Mesenchymal stem cell (in vitro differentiated cells and primary cell): ENCODE measurements around the gene TMEM53.

Source experiments
- DNase-seq: peaks from one replicate; pipeline ENCODE4 v3.0.0-alpha.2; 2013
- H2AFZ ChIP-seq: one replicate; pipeline ENCODE4 v1.6.1; 2013; ENCODE audit warnings: low read depth, mild to moderate bottlenecking, control low read depth, inconsistent platforms, low read length, moderate library complexity
- H2AK5ac ChIP-seq: 2 replicates; pipeline ENCODE4 v1.6.1; 2013; ENCODE audit warnings: low read length, moderate library complexity, mild to moderate bottlenecking, inconsistent platforms; ENCODE audit not compliant: severe bottlenecking
- H2BK120ac ChIP-seq: one replicate; pipeline ENCODE4 v1.6.1; 2013; ENCODE audit warnings: low read depth, mild to moderate bottlenecking, inconsistent platforms, low read length, moderate library complexity
- H2BK12ac ChIP-seq, 2 experiments: one replicate each; pipeline ENCODE4 v1.6.1; 2013; ENCODE audit warnings: inconsistent platforms in 2 of 2, low read length in 2 of 2, mild to moderate bottlenecking in 2 of 2, moderate library complexity in 2 of 2, control low read depth in 1 of 2
- H2BK15ac ChIP-seq: one replicate; pipeline ENCODE4 v1.6.1; 2013; ENCODE audit warnings: mild to moderate bottlenecking, low read depth, inconsistent platforms; ENCODE audit not compliant: poor library complexity, severe bottlenecking
- H2BK5ac ChIP-seq: 2 replicates; pipeline ENCODE4 v1.6.1; 2013; ENCODE audit warnings: low read depth, mild to moderate bottlenecking, low read length, control low read depth, inconsistent platforms; ENCODE audit not compliant: poor library complexity, severe bottlenecking
- H3K14ac ChIP-seq, 2 experiments: one replicate each; pipeline ENCODE4 v1.6.1; 2013; ENCODE audit warnings: inconsistent platforms in 2 of 2, low read length in 2 of 2, control low read depth in 1 of 2, mild to moderate bottlenecking in 1 of 2, moderate library complexity in 1 of 2
- H3K18ac ChIP-seq, 2 experiments: one replicate each; pipeline ENCODE4 v1.6.1; 2013; ENCODE audit warnings: inconsistent platforms in 2 of 2, low read length in 2 of 2, control low read depth in 1 of 2, low read depth in 1 of 2, mild to moderate bottlenecking in 1 of 2
- H3K23ac ChIP-seq, 2 experiments: one replicate each; pipeline ENCODE4 v1.6.1; 2013; ENCODE audit warnings: inconsistent platforms in 2 of 2, low read length in 2 of 2, mild to moderate bottlenecking in 2 of 2, moderate library complexity in 2 of 2, control low read depth in 1 of 2
- H3K27ac ChIP-seq: 2 replicates; pipeline ENCODE4 v1.5.1; 2013; ENCODE audit warnings: mild to moderate bottlenecking, moderate library complexity, low read length, control low read depth, inconsistent platforms; ENCODE audit not compliant: poor library complexity, severe bottlenecking
- H3K27me3 ChIP-seq, 2 experiments: 2 replicates each; pipeline versions ENCODE4 v1.6.1 to v1.7.0; 2013; ENCODE audit warnings: low read length in 2 of 2, mild to moderate bottlenecking in 2 of 2, moderate library complexity in 2 of 2, control low read depth in 1 of 2, inconsistent platforms in 1 of 2; ENCODE audit not compliant: control insufficient read depth in 1 of 2, insufficient read depth in 1 of 2
- H3K36me3 ChIP-seq, 2 experiments: 2 replicates each; pipeline versions ENCODE4 v1.6.1 to v1.7.0; 2013; ENCODE audit warnings: low read length in 2 of 2, control low read depth in 1 of 2, inconsistent platforms in 1 of 2, low read depth in 1 of 2, mild to moderate bottlenecking in 1 of 2; ENCODE audit not compliant: insufficient read depth in 2 of 2, control insufficient read depth in 1 of 2
- H3K4ac ChIP-seq, 2 experiments: one replicate each; pipeline ENCODE4 v1.6.1; 2013; ENCODE audit warnings: inconsistent platforms in 2 of 2, low read length in 2 of 2, mild to moderate bottlenecking in 2 of 2, moderate library complexity in 2 of 2, control low read depth in 1 of 2, low read depth in 1 of 2
- H3K4me1 ChIP-seq: 2 replicates; pipeline ENCODE4 v1.6.1; 2013; ENCODE audit warnings: low read depth, low read length, control low read depth; ENCODE audit not compliant: control insufficient read depth, insufficient read depth
- H3K4me2 ChIP-seq: 2 replicates; pipeline ENCODE4 v1.6.1; 2013; ENCODE audit warnings: low read length, mild to moderate bottlenecking, inconsistent platforms; ENCODE audit not compliant: poor library complexity, severe bottlenecking
- H3K4me3 ChIP-seq, 2 experiments: 2 replicates each; pipeline versions ENCODE4 v1.5.1 to v1.7.0; 2013; ENCODE audit warnings: low read length in 2 of 2, mild to moderate bottlenecking in 2 of 2, control low read depth in 1 of 2, low read depth in 1 of 2; ENCODE audit not compliant: insufficient read depth in 1 of 2
- H3K79me1 ChIP-seq: replicated peaks from 2 replicates; pipeline ENCODE4 v1.6.1; 2013; ENCODE audit warnings: mild to moderate bottlenecking, control low read depth, low read length, inconsistent platforms; ENCODE audit not compliant: poor library complexity, severe bottlenecking
- H3K9ac ChIP-seq: 2 replicates; pipeline ENCODE4 v1.7.0; 2013; ENCODE audit warnings: mild to moderate bottlenecking, low read length, moderate library complexity
- H3K9me3 ChIP-seq: 2 replicates; pipeline ENCODE4 v1.7.0; 2013; ENCODE audit warnings: mild to moderate bottlenecking, low read length; ENCODE audit not compliant: control insufficient read depth
- H4K8ac ChIP-seq: one replicate; pipeline ENCODE4 v1.6.1; 2013; ENCODE audit warnings: inconsistent platforms, mild to moderate bottlenecking, low read length, moderate library complexity
- H4K91ac ChIP-seq: one replicate; pipeline ENCODE4 v1.6.1; 2013; ENCODE audit warnings: mild to moderate bottlenecking, low read length, inconsistent platforms
- WGBS: methylation state at CpG from one replicate; pipeline ENCODE4 v1.1.7; 2013; ENCODE audit warnings: mixed read lengths; 5-methylcytosine and 5-hydroxymethylcytosine counted together

TMEM53 gene

GRCh38 chr1:44613941-44614340, 60.3 kb downstream of the TMEM53 start:
- H3K27ac ChIP-seq = no peak overlapping the region
- H2BK15ac ChIP-seq = no peak overlapping the region
- H3K23ac ChIP-seq = no peak overlapping the region
- H3K18ac ChIP-seq = no peak overlapping the region
- DNase-seq = no peak
- WGBS = 77% methylated on average over 6 of the region's 6 CpGs
- H3K4me2 ChIP-seq = no peak overlapping the region
- no peak overlapping the region for H2BK5ac ChIP-seq
- no peaks in the 10 kb centered on the region for H3K79me1 ChIP-seq
- H2AFZ ChIP-seq = no peak overlapping the region
- no peak overlapping the region for H3K4ac ChIP-seq
- no peak overlapping the region for H2BK120ac ChIP-seq
- no peak overlapping the region for H3K9ac ChIP-seq
- no peaks in the 10 kb centered on the region for H3K9me3 ChIP-seq
- no peak overlapping the region for H3K14ac ChIP-seq
- H3K27me3 ChIP-seq = peaks cover 33 to 81% of the 10 kb centered on the region in 2 experiments
- H3K4me1 ChIP-seq = peaks cover 10% of the 10 kb centered on the region
- H2BK12ac ChIP-seq = no peak overlapping the region
- H2AK5ac ChIP-seq = no peak overlapping the region
- H3K4me3 ChIP-seq = no peak overlapping the region
- no peak overlapping the region for H4K8ac ChIP-seq
- no peaks in the 10 kb centered on the region for H3K36me3 ChIP-seq
- H4K91ac ChIP-seq = no peak overlapping the region

- no peak for DNase-seq
- Histone ChIP-seq H2AK5ac (no peak overlapping the region), H3K18ac (no peak overlapping the region), H3K14ac (no peak overlapping the region), H2BK5ac (no peak overlapping the region), H4K8ac (no peak overlapping the region), H3K23ac (no peak overlapping the region), H3K9ac (no peak overlapping the region), H3K4me1 (peaks cover 2% of the 10 kb centered on the region), H2AFZ (no peak overlapping the region), H3K79me1 (no peaks in the 10 kb centered on the region), H3K27ac (no peak overlapping the region), H3K4ac (no peak overlapping the region), H3K9me3 (no peaks in the 10 kb centered on the region), H4K91ac (no peak overlapping the region), H3K27me3 (peaks cover 40 to 70% of the 10 kb centered on the region in 2 experiments), H2BK120ac (no peak overlapping the region), H2BK12ac (no peak overlapping the region), H2BK15ac (no peak overlapping the region), H3K36me3 (no peaks in the 10 kb centered on the region), H3K4me2 (no peak overlapping the region), H3K4me3 (no peak overlapping the region)
- WGBS = 80% methylated on average over 4 of the region's 4 CpGs
Observed at GRCh38 chr1:44611866-44612265, 62.4 kb downstream of the TMEM53 start.

- H4K91ac ChIP-seq = no peak overlapping the region
- H3K4me3 ChIP-seq = no peak overlapping the region
- no peak overlapping the region for H3K23ac ChIP-seq
- no peak overlapping the region for H3K4me2 ChIP-seq
- H4K8ac ChIP-seq = no peak overlapping the region
- DNase-seq = no peak
- no peak overlapping the region for H3K18ac ChIP-seq
- no peak overlapping the region for H2AK5ac ChIP-seq
- no peaks in the 10 kb centered on the region for H3K4me1 ChIP-seq
- no peak overlapping the region for H3K27ac ChIP-seq
- no peaks in the 10 kb centered on the region for H3K36me3 ChIP-seq
- H3K4ac ChIP-seq = no peak overlapping the region
- peaks cover 35 to 67% of the 10 kb centered on the region in 2 experiments for H3K27me3 ChIP-seq
- H2BK5ac ChIP-seq = no peak overlapping the region
- 67% methylated on average over 3 of the region's 5 CpGs for WGBS
- H3K9ac ChIP-seq = no peak overlapping the region
- H2BK15ac ChIP-seq = no peak overlapping the region
- no peaks in the 10 kb centered on the region for H3K79me1 ChIP-seq
- no peak overlapping the region for H2AFZ ChIP-seq
- no peak overlapping the region for H2BK12ac ChIP-seq
- H3K9me3 ChIP-seq = no peaks in the 10 kb centered on the region
- H2BK120ac ChIP-seq = no peak overlapping the region
- no peak overlapping the region for H3K14ac ChIP-seq
Observed at GRCh38 chr1:44611419-44611818, 62.9 kb downstream of the TMEM53 start.

GRCh38 chr1:44610527-44611148, 63.6 kb downstream of the TMEM53 start:
- H3K79me1 ChIP-seq = no peaks in the 10 kb centered on the region
- H3K4me3 ChIP-seq = no peak overlapping the region
- H3K9ac ChIP-seq = no peak overlapping the region
- no peak for DNase-seq
- no peak overlapping the region for H2BK5ac ChIP-seq
- H3K9me3 ChIP-seq = no peaks in the 10 kb centered on the region
- H2BK12ac ChIP-seq = no peak overlapping the region
- WGBS = 32% methylated on average over 9 of the region's 12 CpGs
- no peak overlapping the region for H3K18ac ChIP-seq
- no peak overlapping the region for H4K8ac ChIP-seq
- H3K14ac ChIP-seq = peak overlapping the region in 1 of 2 experiments; percentile 68
- no peak overlapping the region for H3K23ac ChIP-seq
- no peak overlapping the region for H2BK15ac ChIP-seq
- no peaks in the 10 kb centered on the region for H3K4me1 ChIP-seq
- no peaks in the 10 kb centered on the region for H3K36me3 ChIP-seq
- H4K91ac ChIP-seq = no peak overlapping the region
- H3K4ac ChIP-seq = no peak overlapping the region
- H3K4me2 ChIP-seq = no peak overlapping the region
- H2AFZ ChIP-seq = no peak overlapping the region
- peaks cover 33 to 67% of the 10 kb centered on the region in 2 experiments for H3K27me3 ChIP-seq
- no peak overlapping the region for H2BK120ac ChIP-seq
- H2AK5ac ChIP-seq = no peak overlapping the region
- H3K27ac ChIP-seq = no peak overlapping the region
